GM04504 (cell line): ENCODE results near the gene PPFIA3.
"Not testable (repeated sequence)": the region's sequence is repeated elsewhere in the genome, so short reads cannot be mapped to it uniquely, and the experiment has no call there.

Source experiments
- DNase-seq: peaks from one replicate; pipeline ENCODE4 v3.0.0-alpha.2; 2012; ENCODE audit warnings: low read depth

The PPFIA3 gene

GRCh38 chr19:49103331-49104085 lies 15.8 kb upstream of the PPFIA3 start:
- DNase-seq = no peak

- no peak for DNase-seq
Measured at GRCh38 chr19:49104229-49104864, 15.0 kb upstream of the PPFIA3 start.

GRCh38 chr19:49106648-49107135 lies 12.7 kb upstream of the PPFIA3 start:
- DNase-seq = no peak

GRCh38 chr19:49107625-49108459 lies 11.5 kb upstream of the PPFIA3 start:
- no peak for DNase-seq

GRCh38 chr19:49109051-49109450 lies 10.3 kb upstream of the PPFIA3 start:
- DNase-seq = no peak

GRCh38 chr19:49109569-49110233 lies 9.6 kb upstream of the PPFIA3 start:
- DNase-seq = no peak

- DNase-seq = no peak
Measured at GRCh38 chr19:49110567-49110966, 8.8 kb upstream of the PPFIA3 start.

GRCh38 chr19:49111218-49111998 lies 7.9 kb upstream of the PPFIA3 start:
- no peak for DNase-seq

GRCh38 chr19:49113762-49114629 lies 5.3 kb upstream of the PPFIA3 start, which contains the start of gene LIN7B:
Gene LIN7B, plus strand, starts transcription at chr19:49114370. Its CDS starts 35 bp downstream, at chr19:49114405.
- no peak for DNase-seq

GRCh38 chr19:49114630-49115363 lies 4.5 kb upstream of the PPFIA3 start:
- no peak for DNase-seq

- DNase-seq = no peak
Measured at GRCh38 chr19:49116544-49116943, 2.8 kb upstream of the PPFIA3 start.

GRCh38 chr19:49117677-49118564 lies 1.4 kb upstream of the PPFIA3 start:
- DNase-seq = no peak

GRCh38 chr19:49118565-49119410 lies 556 bp upstream of the PPFIA3 start, which contains the start of gene C19orf73:
Gene C19orf73, minus strand, starts transcription at chr19:49119143. Its CDS starts 121 bp downstream, at chr19:49119022.
- peak; percentile 86 for DNase-seq

GRCh38 chr19:49120325-49120683 lies 960 bp downstream of the PPFIA3 start:
- DNase-seq = no peak

GRCh38 chr19:49120868-49121267 lies 1.5 kb downstream of the PPFIA3 start:
- DNase-seq = no peak

- DNase-seq = not testable (repeated sequence)
Measured at GRCh38 chr19:49121841-49122240, 2.5 kb downstream of the PPFIA3 start.

GRCh38 chr19:49123285-49123684 lies 3.9 kb downstream of the PPFIA3 start:
- not testable (repeated sequence) for DNase-seq
